ENCODE results near the gene SON. TPM values are rescaled to one million over a fixed set of nuclear protein-coding genes. Genes with fewer than 3 reads are reported as not detected.
"Not testable (repeated sequence)": the region's sequence is repeated elsewhere in the genome, so short reads cannot be mapped to it uniquely, and the experiment has no call there.

SON gene, protein sequence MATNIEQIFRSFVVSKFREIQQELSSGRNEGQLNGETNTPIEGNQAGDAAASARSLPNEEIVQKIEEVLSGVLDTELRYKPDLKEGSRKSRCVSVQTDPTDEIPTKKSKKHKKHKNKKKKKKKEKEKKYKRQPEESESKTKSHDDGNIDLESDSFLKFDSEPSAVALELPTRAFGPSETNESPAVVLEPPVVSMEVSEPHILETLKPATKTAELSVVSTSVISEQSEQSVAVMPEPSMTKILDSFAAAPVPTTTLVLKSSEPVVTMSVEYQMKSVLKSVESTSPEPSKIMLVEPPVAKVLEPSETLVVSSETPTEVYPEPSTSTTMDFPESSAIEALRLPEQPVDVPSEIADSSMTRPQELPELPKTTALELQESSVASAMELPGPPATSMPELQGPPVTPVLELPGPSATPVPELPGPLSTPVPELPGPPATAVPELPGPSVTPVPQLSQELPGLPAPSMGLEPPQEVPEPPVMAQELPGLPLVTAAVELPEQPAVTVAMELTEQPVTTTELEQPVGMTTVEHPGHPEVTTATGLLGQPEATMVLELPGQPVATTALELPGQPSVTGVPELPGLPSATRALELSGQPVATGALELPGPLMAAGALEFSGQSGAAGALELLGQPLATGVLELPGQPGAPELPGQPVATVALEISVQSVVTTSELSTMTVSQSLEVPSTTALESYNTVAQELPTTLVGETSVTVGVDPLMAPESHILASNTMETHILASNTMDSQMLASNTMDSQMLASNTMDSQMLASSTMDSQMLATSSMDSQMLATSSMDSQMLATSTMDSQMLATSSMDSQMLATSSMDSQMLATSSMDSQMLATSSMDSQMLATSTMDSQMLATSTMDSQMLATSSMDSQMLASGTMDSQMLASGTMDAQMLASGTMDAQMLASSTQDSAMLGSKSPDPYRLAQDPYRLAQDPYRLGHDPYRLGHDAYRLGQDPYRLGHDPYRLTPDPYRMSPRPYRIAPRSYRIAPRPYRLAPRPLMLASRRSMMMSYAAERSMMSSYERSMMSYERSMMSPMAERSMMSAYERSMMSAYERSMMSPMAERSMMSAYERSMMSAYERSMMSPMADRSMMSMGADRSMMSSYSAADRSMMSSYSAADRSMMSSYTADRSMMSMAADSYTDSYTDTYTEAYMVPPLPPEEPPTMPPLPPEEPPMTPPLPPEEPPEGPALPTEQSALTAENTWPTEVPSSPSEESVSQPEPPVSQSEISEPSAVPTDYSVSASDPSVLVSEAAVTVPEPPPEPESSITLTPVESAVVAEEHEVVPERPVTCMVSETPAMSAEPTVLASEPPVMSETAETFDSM (N-terminal part only)
- 119 TPM for total RNA-seq

DNA sequence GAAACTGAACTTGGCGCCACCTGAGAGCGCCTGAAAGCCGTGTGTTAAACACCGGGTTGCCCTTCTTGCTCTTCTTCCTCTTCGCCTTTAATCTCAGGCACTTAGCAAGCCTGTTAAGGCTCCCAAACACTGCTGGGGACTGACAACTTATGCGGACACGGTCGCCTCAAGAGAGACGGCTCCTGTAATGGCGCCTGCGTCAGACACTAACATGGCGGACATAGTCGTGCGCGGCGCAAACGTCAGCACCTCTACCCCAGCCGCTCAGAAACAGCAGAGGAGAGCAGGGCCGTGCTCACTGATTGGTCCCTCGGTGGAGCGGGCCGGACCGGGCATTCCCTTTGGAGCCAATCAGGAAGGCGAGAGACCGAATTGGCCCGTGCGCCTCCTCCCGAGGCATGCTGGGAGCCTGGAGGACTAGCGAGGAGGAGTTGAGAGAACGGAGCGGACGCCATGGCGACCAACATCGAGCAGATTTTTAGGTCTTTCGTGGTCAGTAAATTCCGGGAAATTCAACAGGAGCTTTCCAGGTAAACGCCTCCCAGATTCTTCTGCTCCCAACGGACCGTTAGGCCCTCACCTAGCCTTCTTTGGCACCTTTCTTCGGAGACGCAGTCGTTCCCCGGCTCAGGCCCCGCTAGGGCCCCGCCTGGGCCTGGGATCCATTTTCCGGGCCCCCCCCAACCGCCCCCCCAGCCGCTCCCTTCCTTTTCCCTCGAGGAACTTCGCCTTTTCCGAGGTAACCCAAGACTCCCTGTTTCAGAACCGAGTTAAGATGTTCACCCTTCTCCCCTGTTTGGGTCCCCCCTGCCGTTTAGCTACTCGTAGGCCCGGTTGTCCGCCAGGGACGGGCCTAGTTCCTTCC is at the start of gene SON:
Gene SON, plus strand, starts transcription at position 399 of the 865 bp plus-strand sequence. Its CDS starts 55 bp downstream, at position 454.
- peak; percentile 98 for DNase-seq

DNA sequence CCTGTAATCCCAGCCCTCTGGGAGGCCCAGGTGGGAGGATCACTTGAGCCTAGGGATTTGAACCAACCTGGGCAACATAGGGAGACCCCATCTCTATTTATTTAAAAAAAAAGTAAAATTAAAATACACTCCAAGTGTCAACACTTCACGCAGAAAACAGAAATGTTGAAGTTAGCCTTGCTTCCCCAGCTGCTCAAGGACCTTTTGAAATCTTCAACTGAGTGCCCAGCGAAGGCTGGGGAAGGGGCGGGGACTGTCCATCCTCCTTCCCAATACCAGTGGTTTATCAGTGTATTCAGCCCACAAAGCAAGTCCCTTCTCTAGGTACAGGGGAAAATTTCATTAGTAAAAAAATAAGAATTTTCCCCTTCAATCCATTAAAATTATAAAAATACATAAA is 49.1 kb upstream of the SON start:
- DNase-seq = no peak

DNA sequence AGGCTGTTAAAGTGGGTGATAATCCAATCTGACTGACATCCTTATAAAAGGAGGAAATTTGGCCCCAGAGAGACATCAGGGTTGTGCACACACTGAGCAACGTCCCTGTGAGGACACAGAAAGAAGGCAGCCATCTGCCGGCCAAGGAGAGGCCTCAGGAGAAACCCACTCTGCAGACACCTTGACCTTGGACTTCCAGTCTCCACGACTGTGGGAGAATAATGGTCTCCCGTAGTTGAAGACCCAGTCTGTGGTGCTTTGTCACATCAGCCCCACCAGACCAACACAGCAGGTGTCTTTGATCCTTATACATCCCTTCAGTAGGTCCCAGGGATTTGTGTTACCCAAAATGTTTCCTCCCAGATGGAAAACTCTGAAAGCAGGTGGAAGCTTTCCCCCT is 47.1 kb upstream of the SON start:
- no peak for DNase-seq

DNA sequence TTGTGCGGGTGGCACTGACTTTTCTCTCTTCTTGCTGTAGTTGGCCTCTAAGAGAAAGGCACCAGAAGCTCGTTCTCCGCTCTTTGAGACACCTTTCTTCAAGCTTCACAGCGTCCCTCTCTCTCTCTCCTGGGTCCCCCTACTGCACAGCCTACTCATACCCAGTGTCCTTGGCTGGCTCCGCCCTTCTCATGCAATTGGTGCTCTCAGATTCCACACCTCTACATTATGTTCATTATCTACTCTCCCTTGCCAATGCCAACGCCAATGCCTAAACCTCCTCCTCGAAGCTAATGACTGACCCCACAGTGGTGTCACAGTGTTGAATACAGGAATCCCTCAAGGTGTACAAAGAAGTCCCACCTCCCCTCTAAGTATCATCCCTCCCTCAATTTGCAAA is 46.5 kb upstream of the SON start:
- DNase-seq = no peak

DNA sequence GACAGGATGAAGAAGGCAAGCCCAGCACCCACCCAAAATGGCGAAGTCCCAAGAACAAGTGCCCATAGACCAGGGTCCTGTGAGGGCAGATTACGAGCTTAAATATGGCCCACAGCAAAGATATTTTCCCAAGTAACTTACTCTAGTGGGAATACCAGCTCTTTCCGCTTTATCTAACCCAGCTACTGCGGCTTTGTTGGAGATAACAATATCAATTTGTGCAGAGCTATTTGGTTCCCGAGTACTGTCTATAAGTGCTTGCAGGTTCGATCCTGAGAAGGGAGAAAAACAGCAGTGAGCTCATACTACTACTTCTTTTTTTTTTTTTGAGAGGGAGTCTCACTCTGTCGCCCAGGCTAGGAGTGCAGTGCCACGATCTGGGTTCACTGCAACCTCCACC is 37.0 kb upstream of the SON start:
- no peak for DNase-seq

DNA sequence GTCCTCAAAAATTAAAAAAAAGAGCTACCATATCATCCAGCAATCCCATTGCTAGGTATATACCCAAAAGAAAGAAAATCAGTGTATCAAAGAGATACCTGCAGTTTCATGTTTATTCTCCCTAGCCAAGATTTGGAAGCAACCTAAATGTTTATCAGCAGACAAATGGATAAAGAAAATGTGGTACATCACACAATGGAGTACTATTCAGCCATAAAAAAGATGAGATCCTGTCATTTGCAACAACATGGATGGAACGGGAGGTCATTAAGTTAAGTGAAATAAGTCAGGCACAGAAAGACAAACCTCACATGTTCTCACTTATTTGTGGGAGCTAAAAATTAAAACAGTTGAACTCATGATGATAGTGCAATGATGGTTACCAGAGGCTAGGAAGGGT is 35.8 kb upstream of the SON start:
- DNase-seq = not testable (repeated sequence)

DNA sequence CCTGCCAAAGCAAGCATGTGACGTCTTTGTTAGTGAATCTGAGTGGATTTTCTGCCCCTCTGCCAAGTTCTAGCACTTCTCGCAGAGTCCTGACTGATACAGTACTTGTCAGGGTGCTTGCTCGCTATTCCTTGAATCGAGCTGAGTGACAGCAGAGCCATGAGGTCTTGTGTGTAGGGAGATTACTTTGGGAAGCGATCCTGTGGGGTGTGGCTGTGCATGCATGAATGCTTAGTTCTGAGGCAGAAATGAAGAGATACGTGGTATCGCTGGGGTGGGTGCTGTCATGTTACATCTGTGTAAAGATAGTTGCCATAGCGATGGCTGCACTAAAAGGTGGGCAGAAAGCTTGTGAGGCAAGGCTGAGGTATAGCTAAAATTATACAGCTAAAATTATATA is 32.0 kb upstream of the SON start:
- peak; percentile 5 for DNase-seq

DNA sequence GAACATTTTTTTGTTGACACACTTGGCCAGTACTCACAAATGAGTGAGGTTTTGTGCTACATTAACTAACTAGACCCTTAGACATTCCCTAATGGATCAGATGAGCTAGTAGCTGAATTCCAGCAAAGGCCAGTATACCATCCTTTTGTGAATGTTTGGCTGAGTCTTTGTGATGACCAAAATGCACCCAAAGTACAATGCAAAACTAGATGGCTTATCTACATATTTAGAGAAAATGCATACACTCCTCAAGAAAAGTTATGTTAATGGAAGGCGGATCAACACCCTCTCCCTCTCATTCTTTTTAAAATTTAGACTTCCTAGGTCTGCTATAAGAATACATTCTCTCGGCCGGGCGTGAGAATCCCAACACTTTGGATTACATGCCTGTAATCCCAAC is 31.2 kb upstream of the SON start:
- DNase-seq = no peak

DNA sequence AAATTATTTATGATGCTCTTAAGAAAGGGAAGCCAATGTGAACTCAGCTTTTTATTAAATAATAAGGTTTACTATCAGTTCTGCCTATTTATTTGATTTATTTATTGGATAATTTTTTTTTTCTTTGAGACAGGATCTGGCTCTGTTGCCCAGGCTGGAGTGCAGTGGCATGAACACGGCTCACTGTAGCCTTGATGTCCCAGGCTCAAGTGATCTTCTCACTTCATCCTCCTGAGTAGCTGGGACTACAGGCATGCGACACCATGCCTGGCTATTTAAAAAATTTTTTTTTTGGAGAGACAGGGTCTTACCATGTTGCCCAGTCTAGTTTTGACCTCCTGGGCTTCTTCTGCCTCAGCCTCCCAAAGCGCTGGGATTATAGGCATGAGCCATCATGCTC is 30.4 kb upstream of the SON start:
- DNase-seq = no peak

DNA sequence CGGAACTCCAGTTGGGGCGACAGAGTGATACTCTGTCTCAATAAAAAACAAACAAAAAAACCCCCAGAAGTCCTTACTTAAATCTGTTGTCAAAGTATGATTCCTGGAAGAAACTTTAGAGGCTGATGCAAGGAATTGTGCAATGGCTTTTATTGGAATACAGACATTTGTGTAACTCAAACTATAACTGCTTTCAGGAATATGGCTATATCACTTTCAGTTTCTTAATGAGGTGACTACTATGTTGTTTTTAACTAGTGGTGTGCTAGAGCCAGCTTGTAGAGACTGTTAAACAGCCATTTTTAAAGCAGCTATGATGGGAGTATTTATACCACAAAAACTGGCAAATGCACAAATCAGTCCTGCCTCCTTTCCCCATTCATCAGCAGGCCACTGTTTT is 28.6 kb upstream of the SON start:
- no peak for DNase-seq

DNA sequence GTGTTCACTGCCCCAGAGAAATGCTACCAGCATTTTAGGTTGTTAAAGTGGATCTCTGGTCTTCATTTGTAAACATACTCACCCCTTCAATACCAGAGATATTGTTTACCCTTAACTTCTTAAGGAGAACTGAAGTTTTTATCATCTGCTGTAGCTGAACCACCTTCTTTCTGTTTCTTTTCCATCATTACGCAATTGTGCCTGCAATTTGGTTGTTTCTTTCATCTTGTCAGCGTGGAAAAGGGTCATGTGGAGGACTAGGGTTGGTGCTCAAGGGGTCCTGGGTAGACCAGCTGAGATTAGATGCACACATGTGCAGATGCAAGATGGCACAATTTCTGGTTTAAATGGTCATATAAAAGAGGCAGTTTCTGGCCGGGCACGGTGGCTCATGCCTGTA is 23.9 kb upstream of the SON start:
- DNase-seq = no peak

DNA sequence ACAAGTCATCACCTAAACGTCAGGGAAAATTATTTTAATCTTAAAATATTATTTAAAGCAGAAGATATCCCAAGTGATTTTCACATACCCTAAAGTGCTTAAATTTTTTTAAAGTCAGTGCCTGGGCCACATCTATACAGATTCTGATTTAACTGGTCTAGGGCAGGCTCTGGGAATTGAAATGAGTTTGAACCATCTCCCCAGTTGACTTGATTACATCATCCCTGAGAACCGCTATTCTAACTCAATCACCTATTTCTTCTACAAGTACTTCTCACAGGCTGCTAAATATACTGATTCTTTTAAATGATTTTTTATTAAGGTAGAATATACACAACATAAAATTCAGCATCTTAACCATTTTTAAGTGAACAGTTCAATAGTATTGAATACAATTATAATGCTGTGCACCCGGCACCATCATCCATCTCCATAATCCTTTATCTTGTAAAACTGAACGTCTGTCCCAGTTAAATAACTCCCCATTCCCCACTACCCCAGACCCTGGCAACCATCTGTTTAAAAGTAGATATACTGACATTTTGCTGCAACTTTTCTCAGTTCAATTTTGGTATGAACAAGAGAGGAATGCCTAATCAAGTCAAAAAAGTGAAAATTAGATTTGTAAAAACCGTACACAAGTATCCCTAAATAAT is 20.4 kb upstream of the SON start:
- no peak for DNase-seq

DNA sequence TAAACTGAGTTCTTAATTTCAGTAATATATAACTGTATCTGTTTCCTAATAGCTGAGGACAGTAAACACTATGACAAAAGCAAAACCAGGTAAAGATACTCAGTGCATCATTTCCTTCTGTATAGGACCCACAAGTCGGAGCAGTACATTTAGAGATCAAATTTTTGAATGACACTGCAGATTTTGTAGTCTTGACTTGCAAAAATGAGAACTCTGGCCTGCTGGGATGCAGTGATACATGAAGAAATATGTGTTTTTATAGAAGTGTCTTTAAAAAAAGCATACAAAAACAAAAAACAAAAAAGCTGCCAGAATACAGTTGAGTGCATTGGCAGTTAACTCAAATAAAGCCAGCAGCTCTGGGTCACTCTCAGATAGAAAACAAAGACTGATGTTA is 19.9 kb upstream of the SON start:
- no peak for DNase-seq

DNA sequence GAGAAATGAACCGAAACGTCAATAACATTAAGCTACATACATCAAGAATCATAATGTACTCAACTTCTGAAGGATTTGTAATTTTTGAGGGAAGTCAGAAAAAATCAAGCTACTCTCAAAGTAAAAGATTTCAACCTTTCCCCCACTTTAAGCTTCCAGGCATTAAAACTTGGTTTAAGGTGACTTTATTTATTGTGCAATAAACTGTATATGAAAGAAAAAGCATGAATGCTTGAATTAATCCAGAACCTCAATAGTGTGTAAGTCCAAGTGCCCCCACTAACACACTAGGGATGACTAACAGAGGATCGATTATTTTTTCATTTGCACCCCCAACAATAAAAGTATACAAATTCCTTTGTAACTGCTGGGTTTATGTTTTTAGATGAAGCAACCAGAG is 11.8 kb upstream of the SON start:
- no peak for DNase-seq

DNA sequence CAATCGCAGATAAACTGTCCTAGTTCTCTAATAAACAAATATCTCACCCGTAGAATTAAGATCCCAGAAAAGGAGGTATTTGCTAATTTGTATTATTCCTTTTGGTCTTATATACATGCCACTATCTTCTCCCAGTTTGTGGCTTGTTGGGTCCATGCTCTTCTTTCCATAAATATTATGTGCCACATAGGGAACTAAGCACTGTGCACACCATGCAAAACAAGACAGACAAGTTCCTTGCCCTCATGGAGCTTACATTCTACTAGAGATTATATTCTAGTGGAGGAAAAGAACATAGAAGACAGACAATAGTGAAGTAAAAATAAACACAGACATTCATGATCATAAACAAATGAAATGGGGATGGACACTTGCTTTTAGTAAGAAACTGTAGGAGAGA is 5.6 kb upstream of the SON start:
- no peak for DNase-seq

DNA sequence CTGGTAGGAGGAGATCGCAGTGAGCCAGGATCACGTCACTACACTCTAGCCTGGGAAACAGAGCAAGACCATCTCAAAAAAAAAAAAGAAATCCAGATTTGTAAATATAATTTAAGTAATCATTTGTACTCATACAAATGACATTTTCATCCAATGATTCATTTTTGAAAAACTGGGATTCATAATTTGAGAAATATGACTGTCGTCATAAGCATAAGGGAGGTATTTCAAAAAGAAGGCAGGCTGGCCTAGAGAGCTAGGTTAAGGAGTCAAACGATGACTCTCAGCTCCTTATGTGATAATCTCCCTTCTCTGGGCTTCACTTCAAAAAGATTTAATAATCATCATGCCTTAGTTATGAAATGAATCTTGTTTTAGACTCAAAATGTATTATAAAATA is 3.2 kb upstream of the SON start:
- DNase-seq = no peak

DNA sequence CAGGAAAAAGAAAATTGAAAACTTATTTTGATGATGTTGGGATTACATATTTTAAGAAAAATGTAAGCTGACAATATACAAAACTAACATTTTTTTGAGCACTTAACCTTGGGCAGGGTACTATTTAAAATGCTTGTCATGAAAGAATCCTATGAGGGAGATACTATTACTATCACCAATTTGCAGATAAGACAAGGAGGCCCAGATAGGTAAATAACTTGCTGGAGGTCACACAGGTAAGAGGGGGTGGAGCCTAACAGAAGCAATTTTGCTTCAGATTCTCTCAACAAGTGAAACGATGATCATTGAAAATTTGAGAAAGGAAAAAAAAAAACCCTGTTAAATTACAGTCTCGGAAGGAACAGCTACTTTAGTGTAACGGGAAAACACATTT is 2.1 kb upstream of the SON start:
- DNase-seq = no peak

DNA sequence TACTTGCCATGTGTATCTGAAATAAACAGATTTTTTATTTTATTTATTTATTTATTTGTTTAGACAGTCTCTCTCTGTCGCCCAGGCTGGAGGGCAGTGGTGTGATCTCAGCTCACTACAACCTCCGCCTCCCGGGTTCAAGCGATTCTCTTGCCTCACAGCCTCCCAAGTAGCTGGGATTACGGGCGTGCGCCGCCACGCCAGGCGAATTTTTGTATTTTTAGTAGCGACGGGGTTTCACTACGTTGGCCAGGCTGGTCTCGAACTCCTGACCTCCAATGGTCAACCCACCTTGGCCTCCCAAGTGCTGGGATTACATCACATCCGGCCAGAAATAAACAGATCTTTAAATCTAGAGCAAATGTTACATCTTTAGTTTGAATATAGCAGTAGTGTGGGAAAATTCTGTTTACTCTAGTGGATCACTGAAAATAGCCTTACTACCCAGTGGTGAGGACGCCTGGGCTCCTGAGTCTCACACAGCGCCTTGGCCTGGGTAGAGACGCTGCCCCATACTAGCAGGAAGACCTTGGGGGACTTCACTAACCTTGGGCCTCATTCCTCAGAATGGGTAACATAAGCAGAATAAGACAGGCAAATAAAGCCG is 1.6 kb upstream of the SON start:
- DNase-seq = no peak

DNA sequence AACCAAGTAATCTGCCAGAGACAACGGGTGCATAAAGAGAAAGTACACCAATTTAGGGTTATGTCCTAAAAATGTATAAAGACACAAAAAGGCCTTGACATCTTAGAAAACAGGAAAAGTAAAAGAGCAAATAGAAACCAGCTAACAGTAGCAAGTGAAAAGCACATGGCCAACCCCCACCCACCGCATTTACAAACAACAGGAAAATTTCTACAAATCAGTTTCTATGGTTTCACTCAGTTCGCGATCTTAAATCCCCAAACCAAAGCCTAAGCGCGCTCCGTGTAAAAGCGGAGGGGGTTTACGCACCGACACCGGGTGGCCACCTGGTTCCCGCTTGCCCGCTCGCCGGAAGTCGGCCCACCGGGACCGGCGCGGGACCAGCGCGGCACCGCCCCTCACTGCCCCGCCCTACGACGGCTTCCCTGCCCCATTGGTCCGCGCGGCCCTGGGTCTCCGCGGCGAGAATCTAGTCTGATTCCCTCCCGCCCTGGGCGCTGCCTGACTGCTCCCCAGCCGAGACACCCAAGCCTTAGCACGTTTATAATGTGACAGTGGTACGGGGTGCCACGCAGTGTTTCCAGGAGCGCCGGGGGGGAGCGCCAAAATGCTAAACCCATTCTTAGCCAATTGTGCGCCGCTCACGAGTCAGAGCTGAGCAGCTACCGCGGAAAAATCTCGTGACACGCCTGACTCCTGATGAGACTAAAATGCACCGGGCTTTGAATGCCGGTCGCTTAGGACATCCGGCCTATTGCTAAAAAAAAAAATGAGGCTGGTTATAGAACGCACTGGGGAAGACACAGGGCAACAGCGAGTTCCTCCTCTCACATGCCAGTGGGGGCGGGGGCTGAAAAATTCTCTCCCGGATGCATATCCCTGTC is 840 bp upstream of the SON start, which contains the start of gene GART:
Gene GART, minus strand, starts transcription at position 362 of the 884 bp plus-strand sequence. CDS start 2,802 bp downstream, outside the sequence.
- peak; percentile 82 for DNase-seq
